NCI-H524 (cell line): ENCODE measurements around the gene GLIPR1L2.
"Not testable (repeated sequence)": the region's sequence is repeated elsewhere in the genome, so short reads cannot be mapped to it uniquely, and the experiment has no call there.

Experiments
- DNase-seq, 2 experiments: peaks; one replicate each; lab custom pipeline; 2025; lab: John Stamatoyannopoulos, UW

GLIPR1L2 gene

DNA sequence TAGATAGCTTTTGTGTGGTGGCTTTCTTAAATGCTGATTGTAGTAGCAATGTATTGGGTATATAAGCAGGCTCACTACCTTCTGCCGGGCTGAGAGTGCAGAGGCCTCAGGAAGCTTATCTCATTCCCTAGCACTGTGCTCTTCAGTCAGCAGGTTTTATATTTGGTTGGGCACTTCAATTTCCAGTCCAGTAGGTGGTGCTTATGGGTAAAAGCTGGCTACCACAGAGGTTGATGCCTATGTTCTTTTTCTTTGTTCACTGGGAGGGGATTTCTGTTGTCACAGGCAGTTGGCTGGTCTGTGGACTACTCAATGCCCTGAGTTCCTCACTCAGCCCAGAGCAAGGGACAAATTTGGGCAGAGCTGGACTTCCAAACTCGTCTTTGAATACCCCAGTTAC, 46.7 kb downstream of the GLIPR1L2 start:
- DNase-seq: no peak

DNA sequence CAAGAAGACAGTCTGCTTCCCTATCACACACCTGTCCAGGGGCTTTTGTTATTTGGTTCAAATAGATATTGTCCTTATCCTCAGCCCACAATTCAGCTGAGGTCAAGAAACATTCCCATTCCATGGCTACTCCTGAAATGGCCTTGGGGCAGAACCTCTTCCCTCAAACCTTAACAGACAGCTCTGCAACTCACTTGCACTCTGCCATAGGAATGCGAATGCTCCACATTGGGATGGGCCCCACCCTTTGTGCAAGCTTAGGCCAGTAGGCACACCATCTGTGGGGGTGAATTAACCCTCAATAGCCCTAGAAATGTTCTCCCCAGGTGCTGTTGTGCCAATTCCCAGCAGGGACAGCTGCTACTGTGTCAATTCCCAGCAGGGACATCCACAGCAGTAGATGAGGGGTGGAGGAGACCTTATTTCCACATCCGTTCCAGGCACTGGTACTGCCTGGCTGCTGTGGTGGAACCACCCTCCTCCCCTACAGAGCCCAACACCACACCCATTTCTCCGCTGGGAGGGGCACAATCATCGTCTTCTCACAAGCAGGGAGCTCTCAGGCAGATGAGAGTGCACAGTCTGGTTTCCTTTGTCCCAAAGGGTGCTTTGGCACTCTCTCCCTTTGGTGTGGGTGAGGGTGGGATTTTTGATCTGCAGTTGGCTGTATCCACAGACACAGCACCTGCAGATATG, 47.3 kb downstream of the GLIPR1L2 start:
- DNase-seq: no peak

DNA sequence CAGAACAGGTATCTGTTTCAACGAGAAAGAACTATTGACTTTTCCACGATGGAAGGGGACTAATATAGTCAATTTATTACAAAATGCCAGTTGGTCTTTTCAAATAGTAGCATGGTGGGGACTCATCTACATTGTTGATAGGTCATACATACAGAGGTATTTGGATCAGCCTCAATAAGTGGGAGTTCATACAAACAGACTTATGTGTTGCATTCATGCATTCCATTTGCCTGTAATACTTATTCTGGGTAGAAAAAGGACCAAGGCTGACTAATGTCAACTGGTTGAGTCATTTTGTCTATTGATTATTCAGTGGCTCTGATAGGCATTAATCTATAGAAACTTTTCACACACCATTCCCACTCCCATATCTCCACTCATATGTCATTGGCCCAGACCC, 48.2 kb downstream of the GLIPR1L2 start:
- DNase-seq: no peak

DNA sequence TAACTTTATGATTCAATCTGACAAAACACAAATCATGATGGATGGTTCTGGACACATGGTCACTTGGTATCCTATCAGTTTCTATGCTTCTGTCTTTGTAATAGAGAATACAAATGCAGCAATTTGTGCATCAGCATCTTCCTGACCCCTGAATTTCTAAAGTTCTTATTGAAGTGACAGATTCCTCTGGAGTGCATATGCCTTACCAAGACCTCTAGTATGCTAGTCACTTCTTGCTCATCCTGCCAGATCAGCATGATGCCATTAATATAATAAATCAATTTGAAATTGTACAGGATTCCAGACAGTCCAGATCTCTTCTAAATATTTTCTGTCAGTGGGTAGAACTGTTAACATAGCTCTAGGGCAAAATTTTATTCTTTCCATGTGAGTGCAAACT, 49.0 kb downstream of the GLIPR1L2 start:
- DNase-seq: no peak

DNA sequence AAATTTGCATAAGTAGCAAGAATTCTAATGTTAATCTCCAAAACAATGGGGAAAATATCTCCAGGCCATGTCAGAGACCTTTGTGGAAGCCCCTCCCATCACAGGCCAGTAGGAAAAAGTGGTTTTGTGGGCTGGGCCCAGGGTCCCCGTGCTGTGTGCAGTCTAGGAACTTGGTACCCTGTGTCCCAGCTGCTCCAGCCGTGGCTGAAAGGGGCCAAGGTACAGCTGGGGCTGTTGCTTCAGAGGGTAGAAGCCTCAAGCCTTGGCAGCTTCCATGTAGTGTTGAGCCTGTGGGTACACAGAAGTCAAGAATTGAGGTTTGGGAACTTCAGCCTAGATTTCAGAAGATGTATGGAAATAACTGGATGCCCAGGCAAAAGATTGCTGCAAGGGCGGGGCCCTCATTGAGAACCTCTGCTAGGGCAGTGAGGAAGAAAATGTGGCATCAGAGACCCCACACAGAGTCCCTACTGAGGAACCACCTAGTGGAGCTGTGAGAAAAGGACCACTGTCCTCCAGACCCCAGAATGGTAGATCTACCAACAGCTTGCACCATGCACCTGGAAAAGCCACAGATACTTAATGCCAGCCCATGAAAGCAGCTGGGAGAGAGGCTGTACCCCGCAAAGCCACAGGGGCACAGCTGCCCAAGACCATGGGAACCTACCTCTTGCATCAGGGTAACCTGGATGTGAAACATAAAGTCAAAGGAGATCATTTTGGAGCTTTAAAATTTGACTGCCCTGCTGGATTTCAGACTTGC, 51.0 kb downstream of the GLIPR1L2 start:
- not testable (repeated sequence) for DNase-seq

GRCh38 chr12:75442454-75442853, 51.6 kb downstream of the GLIPR1L2 start:
- DNase-seq: not testable (repeated sequence)

GRCh38 chr12:75443709-75444108, 52.8 kb downstream of the GLIPR1L2 start:
- no peak for DNase-seq

GRCh38 chr12:75444429-75445136, 53.7 kb downstream of the GLIPR1L2 start:
- DNase-seq: no peak

DNA sequence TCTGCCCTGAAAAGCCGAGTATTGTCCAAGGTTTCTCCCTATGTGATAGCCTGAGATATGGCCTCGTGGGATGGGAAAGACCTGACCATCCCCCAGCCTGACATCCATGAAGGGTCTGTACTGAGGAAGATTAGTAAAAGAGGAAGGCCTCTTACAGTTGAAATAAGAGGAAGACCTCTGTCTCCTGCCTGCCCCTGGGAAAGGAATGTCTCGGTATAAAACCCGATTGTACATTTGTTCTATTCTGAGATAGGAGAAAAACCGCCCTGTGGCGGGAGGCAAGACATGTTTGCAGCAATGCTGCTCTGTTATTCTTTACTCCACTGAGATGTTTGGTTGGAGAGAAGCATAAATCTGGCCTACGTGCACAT, 54.2 kb downstream of the GLIPR1L2 start:
- DNase-seq: not testable (repeated sequence)

DNA sequence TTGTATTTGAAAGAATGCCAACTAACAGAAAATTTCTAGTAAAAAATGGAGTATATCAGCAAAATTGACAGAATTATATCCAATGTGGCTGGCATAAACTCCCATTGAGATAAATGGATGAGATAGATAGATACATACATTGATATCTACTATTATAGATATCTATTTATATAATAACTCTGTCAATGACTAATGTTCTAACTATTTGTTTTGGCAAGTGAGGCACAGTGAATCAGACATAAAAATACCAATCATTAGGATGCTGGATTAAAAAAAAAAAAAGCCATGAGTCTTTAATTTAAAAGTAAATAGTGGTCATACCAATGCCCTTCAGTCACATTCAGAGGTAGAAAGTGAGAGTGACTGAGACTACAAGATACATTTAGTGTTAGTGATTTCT, 56.0 kb downstream of the GLIPR1L2 start:
- no peak for DNase-seq

DNA sequence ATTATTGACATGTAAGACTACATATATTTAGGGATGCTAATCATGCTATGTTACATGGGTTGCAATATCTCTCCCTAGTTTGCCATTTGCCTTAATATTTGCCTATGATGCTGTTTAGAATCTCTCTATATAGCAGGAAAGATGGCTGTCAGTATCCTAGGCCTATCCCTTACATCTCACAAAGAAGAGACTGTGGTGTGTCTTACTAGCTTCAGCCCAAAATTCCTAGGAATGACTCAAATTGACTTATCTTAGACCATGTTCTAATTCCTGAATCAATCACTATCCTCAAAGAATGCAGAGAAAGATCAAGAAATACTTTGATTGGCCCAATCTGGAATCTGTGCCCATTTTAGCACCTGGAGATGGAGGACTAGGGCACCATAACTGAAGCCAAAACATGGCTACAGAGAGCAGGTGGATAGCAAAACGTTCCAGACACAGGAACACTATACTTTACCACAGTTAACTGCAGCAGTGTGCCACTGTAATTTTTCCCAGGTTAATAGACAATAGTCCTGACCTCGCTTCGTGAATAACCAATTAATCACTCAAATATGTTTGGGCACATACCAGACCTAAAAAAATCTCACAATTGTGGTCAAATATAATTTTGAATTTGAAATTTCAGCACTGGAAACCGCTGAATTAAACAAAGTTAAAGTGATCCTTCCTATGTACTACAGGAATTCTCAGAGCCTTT, 57.0 kb downstream of the GLIPR1L2 start:
- DNase-seq: no peak

- no peak for DNase-seq
Observed at GRCh38 chr12:75452675-75453330, 61.9 kb downstream of the GLIPR1L2 start.

GRCh38 chr12:75455839-75456238, 65.0 kb downstream of the GLIPR1L2 start:
- DNase-seq: no peak

DNA sequence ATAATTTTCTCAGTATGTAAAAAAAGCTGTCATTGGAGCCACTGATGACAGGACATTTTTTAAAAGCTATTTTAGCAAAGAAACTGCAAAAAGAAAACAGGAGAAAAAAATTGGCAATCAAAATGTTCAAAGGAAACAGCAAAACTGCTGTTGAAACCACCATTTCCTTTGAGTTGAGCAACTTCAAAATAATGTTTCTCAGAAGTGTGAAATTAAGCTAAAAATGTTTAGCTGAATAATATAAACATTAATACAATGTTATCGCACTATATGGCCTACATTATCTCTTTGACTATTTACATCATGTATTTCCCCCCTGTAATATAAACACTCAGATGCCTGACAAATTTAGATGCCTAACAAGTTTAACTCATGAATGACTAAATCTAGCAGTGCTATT, 66.3 kb downstream of the GLIPR1L2 start:
- DNase-seq: no peak

DNA sequence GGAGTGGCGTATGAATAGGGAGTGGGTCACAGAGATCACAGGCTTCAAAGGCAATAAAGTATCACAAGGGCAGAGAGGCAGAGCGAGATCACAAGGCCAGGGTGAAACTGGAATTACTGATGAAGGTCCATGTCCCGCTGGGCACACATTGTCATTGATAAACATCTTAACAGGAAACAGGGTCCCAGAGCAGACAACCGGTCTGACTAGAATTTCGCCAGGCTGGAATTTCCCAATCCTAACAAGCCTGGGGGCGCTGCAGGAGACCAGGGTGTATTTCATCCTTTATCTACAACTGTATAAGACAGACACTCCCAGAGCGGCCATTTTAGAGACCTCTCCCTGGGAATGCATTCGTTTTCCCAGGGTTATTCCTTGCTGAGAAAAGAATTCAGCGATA, 67.0 kb downstream of the GLIPR1L2 start:
- DNase-seq: not testable (repeated sequence)

GRCh38 chr12:75459755-75460154, 68.9 kb downstream of the GLIPR1L2 start:
- DNase-seq: no peak

GRCh38 chr12:75460204-75460603, 69.3 kb downstream of the GLIPR1L2 start:
- no peak for DNase-seq

GRCh38 chr12:75471902-75472890, 81.3 kb downstream of the GLIPR1L2 start:
- no peak for DNase-seq

DNA sequence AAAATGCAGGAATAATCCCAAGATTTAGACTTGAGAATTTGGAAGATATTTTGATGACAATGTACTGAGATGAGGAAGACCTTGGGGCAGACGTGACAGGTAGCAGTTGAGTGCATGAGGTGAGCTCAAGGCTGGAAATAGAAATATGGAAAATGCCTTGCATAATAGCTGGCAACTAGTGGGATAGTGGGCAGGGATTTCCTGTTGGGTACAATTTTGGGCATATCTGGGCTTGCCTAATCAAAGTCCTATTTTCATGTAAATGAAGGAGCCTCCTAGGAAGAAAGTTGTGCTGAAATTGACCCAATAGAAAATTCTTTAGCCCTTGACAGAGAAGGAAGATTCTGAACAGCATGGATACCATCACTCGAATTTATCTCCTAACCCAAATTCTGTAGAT, 83.2 kb downstream of the GLIPR1L2 start:
- no peak for DNase-seq

GRCh38 chr12:75476071-75476470, 85.2 kb downstream of the GLIPR1L2 start:
- DNase-seq: no peak

DNA sequence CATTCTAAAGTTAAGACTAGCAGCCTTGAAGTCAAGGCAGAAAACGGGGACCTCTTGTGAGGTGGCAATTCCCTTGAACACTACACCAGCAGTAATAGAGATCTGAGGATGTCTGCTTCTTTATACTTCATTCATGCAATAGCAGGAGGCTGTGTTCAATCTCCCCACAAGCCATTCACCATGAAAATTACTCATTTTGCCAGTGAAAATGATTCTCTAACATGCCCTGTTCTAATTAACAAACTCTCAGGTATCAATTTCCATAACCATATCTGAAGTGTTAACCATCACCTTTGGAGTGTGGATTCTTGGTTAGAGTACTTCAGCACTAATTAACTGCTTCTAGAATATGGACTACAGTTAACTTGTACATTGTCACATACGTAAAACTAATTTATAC, 86.2 kb downstream of the GLIPR1L2 start:
- DNase-seq: no peak
